Stimulated activated CD8-positive, alpha-beta memory T cell treated with anti-CD3 and anti-CD28 coated beads, Interleukin-15, amount 100 ng/mL, for 48 hours (primary cell): ENCODE measurements around the gene MOSPD3.

Source experiments
- DNase-seq, 2 donors: peaks; one replicate each; pipeline ENCODE4 v3.0.0-alpha.2; 2020; ENCODE audit warnings: low read depth in 2 of 2

Gene MOSPD3

GRCh38 chr7:100575206-100575631 lies 37.1 kb upstream of the MOSPD3 start:
- no peak for DNase-seq

DNA sequence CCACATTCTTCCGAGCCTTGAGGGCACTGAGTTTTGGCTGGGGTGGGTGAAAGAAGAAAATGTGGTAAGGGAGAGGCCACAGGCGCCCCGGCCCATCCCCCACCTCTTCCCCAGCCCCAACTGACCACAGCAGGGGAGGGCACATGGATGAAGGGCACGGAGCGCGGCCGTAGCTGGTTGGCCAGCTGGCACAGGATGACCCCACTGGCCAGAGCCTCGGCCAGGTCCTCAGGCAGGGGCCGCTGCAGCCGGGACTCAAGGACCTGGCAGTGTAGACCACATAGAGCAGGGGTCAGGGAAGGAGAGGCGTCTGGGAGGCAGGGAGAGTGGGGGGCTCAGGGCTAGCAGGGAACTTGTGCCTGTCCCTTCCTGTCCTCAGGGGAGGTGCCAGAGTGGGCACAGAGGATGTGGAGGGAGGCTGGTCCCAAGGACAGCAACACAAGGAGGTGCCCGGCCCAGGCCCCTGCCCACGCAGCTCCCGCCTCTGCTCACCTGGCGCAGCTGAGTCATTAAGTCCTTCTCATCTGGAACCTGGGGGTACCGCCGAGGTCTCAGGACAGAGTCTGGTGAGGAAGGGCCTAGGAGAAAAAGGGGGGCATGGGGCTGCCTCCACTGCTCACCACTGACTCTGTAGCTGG lies 36.5 kb upstream of the MOSPD3 start:
- DNase-seq: no peak

- DNase-seq: no peak
Observed at GRCh38 chr7:100576384-100576993, 35.9 kb upstream of the MOSPD3 start.

GRCh38 chr7:100577103-100577502 lies 35.2 kb upstream of the MOSPD3 start:
- no peak for DNase-seq

GRCh38 chr7:100577507-100577906 lies 34.8 kb upstream of the MOSPD3 start:
- DNase-seq: no peak

GRCh38 chr7:100578246-100579183 lies 33.8 kb upstream of the MOSPD3 start:
- DNase-seq: no peak

DNA sequence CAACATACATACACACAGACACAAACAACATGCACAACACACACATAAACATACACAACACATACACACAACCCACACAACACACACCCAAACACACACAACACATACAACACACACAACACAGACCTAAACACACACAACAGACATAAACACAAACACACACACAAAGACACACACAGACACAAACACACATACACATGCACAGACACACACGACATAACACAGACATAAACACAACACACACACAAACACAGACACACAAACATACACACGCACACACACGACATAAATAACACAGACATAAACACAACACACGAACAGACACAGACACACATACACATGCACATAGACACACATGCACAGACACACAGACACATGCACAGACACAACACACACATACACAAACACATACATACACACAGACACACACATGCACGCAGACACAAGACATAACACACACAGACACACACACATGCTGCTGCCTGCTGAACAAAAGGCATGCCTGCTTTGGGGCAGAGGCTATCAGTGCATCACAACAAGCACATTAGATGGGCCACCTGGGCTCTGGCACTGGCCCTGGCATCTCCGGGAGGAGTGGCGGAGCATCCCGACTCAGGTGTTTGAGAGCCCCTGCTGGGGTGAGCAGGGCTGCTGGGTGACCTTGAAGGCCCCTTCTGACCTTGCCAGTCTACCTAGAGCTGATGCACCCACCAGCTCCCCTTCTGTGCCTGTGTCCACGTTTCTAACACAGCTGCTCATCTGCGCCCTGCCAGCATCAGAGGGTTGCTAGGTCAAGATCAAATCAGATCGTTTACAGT lies 31.7 kb upstream of the MOSPD3 start:
- no peak for DNase-seq

- DNase-seq: no peak
Observed at GRCh38 chr7:100582041-100582579, 30.2 kb upstream of the MOSPD3 start.

DNA sequence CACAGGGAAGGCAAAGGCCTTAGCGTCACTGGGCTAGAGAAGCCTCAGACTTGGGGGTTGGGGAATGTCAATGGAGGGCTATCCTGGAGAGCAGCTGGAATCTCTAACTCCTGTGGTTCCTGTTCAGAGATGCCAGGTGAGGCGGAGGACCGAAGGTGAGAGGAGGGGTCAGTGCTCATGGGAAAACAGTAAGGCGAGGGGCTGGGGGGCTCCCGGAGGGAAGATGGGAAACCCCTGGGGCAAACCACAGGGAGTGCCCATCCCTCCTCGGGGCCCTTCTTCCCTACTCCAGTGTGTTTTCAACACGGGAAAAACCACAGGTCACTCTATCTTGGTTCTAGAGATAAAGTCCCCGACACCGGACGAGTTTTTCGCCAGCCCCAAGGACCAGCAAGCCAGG lies 29.7 kb upstream of the MOSPD3 start:
- DNase-seq: no peak

GRCh38 chr7:100583132-100584053 lies 28.9 kb upstream of the MOSPD3 start:
- DNase-seq: peak; percentile 57 to 67

DNA sequence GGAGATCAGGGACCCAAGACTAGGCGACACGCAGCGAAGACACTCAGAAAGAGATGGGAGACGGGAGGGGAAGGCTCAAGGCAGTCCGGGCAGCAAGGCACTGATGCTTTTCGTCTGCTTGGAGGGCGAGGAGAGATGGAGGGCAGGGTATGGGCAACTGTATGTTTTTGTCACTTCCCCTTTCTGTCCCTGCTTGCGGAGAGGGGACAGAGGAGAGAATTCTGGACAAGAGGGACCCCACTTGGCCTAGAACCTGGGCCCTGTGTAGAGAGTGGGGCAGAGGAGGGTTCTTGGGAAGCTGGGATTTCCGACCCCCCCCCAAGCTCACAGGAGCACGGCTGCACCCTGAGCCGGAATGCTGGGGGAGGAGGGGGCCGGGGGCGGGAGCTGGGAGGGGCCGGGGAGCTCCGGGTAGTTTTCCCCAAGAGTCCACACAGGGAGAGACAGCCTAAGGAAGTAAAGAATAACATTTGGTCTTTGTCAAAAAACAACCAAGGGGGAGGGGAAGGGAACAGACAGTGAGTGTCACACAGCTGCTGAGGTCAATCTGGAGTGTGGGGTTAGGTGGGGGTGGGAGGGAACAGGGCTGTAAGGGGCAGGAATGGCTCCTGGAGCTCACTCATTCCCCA lies 28.2 kb upstream of the MOSPD3 start:
- no peak for DNase-seq

DNA sequence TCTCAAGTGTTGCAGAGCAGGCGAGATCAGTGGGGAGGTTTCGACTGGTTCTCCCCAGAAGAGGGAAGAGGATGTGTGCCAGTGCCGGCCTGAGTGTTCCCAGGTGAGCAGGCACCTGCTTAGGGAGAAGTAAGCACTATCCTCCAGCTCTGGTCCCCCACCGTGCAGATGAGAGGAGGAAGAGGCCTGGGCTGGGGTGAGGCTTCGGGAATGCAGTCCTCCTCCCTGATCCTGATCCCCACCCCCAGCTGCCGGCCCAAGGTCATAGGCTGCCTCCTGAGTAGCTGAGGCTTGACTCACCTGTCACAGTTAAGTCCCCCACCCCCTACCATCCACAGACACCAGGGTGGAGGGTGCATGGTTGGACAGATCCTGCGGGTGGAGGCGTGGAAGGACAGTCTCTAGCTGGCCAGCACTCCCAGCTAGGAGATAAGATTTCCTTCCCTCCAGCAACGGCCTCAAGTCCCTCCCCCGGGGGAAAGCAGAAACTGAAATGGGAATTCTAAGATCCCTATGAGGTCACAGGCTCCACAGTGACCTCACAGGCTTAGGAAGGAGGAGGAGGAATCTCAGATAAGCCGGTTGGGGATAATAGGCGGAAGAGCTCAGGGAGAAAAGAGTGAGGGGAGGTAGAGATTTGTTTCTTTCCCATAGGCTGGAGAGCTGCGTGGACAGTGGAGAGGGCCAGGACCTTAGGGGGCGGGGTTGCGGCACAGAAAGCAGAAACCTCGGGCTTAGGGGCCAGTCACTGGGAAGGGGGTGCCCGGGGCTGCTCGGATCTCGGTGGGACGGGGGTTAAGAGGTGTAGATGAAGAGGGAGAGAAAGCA lies 27.4 kb upstream of the MOSPD3 start:
- DNase-seq: no peak

- peak in 1 of 2 donors; percentile 27 for DNase-seq
Observed at GRCh38 chr7:100585511-100586265, 26.7 kb upstream of the MOSPD3 start, which contains the start of gene LRCH4. Gene LRCH4, minus strand, starts transcription at chr7:100586129. Its CDS starts 29 bp downstream, at chr7:100586100.

- peak; percentile 99 for DNase-seq
Observed at GRCh38 chr7:100586266-100587025, 25.9 kb upstream of the MOSPD3 start, which contains the start of gene FBXO24. Gene FBXO24, plus strand, starts transcription at chr7:100586328. Its CDS starts 298 bp downstream, at chr7:100586626.

DNA sequence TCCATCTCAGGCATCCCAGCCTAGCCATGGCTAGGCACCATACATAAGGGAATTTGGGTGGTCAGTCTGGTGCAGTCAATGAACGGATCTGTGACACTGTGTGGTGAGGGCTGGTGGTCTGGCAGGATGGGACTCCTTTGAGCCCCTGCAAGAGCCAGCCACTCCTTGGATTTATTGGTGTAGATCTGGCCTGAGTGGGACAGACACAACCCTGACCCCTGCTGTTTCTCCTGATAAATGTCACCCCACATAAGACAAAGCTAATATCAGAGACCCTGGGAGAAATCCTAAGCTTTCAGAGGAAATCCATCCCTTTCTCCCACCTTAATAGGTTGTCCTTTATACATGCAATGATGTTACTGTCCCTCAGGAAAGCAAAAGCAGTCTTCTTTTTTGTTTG lies 23.9 kb upstream of the MOSPD3 start:
- DNase-seq: no peak

DNA sequence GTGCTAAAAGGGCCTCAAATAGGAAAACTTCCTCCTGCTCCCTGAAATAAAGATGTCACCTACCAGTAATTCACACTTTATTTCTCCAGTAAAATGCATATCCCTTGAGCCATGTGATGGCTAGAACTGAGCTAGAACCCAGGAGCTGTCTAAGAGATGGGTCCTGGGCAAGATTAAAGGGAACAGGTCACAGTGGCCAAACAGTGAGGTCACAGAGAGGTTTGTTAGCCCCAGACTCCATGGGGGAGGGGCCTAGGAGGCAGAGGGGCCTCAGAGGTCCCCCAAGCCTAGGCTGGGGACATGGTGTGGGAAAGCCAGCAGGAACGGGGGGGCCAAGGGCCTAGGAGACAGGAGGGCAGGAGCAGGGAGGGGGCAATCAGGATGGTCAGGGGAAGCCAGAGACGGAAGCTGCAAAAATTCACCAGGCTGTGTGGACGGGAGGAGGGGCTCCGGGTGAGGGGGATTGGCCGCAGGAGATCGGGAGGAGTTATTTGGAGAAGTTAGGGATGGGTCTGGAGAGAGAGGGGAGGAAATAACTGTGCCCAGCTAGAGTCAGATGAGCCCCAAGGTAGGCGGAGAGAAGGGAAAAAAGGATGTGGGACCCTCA lies 22.9 kb upstream of the MOSPD3 start:
- DNase-seq: no peak
